ENCODE data around the gene PEMT.

The PEMT gene

DNA sequence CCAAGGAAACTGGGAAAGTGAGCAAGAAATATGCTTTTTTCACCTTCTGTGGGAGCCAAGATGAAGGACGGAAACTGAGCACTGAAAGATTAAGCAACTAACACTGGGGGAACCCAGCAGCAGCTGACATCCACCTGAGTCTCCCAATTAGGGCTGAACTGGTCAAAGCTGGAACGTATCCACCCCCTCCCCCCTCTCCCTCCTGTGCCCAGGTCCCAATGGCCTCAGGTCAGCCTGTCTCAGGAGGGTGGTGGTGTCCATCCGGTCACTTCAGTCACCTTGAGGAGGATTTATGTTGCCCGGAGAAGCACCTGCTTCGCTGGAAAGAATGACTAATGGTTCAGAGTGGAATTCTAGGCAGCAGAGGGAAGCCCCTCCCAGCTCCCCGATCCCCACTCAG lies 10.0 kb downstream of the PEMT start (continued):
- TF ChIP-seq ZNF302 (tag by site-specific recombination; IDR thresholded peaks at IDR 0.05; ENCODE audit: low read depth) (no peak), TCF7L2 (IDR thresholded peaks at IDR 0.05; ENCODE audit: borderline replicate concordance, low read depth, low read length) (no peak), BCL11B (tag by site-specific recombination; IDR thresholded peaks at IDR 0.05; ENCODE audit: low read depth) (no peak), SCRT2 (tag by site-specific recombination; IDR thresholded peaks at IDR 0.05) (no peak), SP2 (tag by site-specific recombination; IDR thresholded peaks at IDR 0.05) (no peak)

DNA sequence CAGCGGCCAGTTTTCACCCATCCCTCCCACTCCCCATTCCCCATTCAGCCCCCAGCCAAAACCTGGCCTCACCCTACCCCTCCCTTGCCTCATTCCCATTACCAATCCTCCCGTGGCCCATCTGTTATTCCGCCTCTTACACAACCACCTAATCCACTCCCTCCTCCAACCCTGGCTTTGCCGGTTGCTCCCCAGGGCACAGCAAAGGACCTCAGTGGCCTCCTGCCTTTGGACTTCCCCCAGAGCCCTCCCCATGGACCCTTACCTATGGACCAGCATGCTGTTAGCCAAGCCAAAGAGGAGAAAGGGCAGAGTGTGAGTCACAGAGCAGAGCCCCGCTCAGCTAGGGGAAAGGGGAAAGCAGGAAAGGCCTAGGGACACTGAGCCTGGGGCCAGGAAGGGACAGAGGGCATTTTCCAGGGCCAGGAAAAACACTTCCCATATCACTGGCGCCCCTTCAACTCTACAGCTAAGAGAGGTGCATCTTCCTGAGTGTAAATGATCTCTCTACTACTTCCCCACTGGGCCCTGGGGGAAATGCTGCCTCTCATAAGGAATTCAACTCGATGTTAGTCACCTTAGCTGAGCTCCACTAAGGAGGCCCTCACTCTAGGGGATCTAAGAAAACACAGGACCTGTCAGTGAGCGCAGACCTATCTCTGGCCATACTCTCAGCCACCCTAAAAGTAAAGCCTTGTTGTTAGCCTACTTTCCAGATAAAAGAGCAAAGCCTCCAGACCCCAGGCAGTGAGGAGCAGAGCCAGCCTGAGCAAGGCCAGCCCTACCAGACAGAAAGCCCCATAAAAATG lies 10.6 kb downstream of the PEMT start:
- Histone ChIP-seq H3K4me1 (ENCODE audit: control insufficient read depth, insufficient read depth, low read length) (0 out of 2 replicates have a peak, but pooled peaks cover 3% of the 10 kb centered on the region), H3K36me3 (ENCODE audit: control insufficient read depth in 2 of 2, insufficient read depth in 1 of 2, low read length in 2 of 2) (peaks cover 0 to 12% of the 10 kb centered on the region in 2 experiments; a peak in 1 of 3 replicates), H3K9me3 (ENCODE audit: control insufficient read depth, insufficient read depth, low read depth, low read length) (no peaks in the 10 kb centered on the region), H3K4me3 (ENCODE audit: low read depth, low read length) (no peak overlapping the region), H3K27ac (ENCODE audit: extremely low read depth, low read depth, low read length) (no peak overlapping the region)
- CTCF ChIA-PET: interaction anchor here (0.7 to 4.4 kb wide), 3 partner anchors 12 to 231 kb away, joined by 3 to 23 read pairs (median 7); no protein-coding TSS in a partner anchor
- TF ChIP-seq BCL11B (tag by site-specific recombination; IDR thresholded peaks at IDR 0.05; ENCODE audit: low read depth) (no peak), KLF17 (tag by site-specific recombination; IDR thresholded peaks at IDR 0.05) (peak; percentile 54; the same call in 1 of the 2 replicates)
- POLR2A ChIA-PET: interaction anchor here (1.1 kb wide), 1 partner anchor 84 kb away, joined by 3 read pairs; the partner anchor contains the start of gene RASD1

DNA sequence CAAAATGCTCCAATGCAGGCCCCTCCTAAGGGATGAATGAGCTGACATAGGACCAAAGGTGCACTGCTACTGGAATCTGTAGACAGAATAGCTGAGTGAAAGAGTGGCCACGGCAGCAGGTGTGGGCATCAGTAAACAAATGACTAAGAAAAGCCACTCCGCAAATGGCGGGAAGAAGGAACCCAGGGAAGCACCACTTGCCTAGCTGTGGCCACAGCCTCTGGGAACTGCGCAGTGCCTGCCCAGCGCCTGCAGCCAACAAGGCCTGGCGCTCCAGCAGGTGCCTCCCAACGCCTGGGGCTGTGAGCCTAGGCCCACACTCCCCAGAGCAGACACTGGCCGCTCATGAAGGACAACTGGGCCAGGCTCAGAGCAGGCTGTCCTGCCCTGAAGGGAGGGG lies 11.8 kb downstream of the PEMT start:
- ChIA-PET CTCF (interaction anchor here (4.4 kb wide), 1 partner anchor 11 kb away, joined by 23 read pairs; no protein-coding TSS in a partner anchor), POLR2A (interaction anchor here (1.1 to 1.2 kb wide), 2 partner anchors 11 to 83 kb away, joined by 3 to 7 read pairs; partner anchors contain the start of genes PEMT and RASD1)
- peaks cover 0 to 23% of the 10 kb centered on the region in 2 experiments; a peak in 1 of 3 replicates for H3K36me3 ChIP-seq (ENCODE audit: control insufficient read depth in 2 of 2, insufficient read depth in 1 of 2, low read length in 2 of 2)
- no peak overlapping the region for H3K4me3 ChIP-seq (ENCODE audit: low read depth, low read length)
- H3K27ac ChIP-seq (ENCODE audit: extremely low read depth, low read depth, low read length): no peak overlapping the region
- no peaks in the 10 kb centered on the region for H3K9me3 ChIP-seq (ENCODE audit: control insufficient read depth, insufficient read depth, low read depth, low read length)
- 0 out of 2 replicates have a peak, but pooled peaks cover 3% of the 10 kb centered on the region for H3K4me1 ChIP-seq (ENCODE audit: control insufficient read depth, insufficient read depth, low read length)
- TF ChIP-seq PRDM1 (tag by site-specific recombination; IDR thresholded peaks at IDR 0.05) (no peak), ZNF132 (tag by site-specific recombination; IDR thresholded peaks at IDR 0.05; ENCODE audit: borderline replicate concordance) (no peak), ZNF610 (tag by site-specific recombination; IDR thresholded peaks at IDR 0.05; ENCODE audit: borderline replicate concordance) (no peak), ZNF140 (tag by site-specific recombination; IDR thresholded peaks at IDR 0.05) (no peak), ZNF629 (tag by site-specific recombination; IDR thresholded peaks at IDR 0.05) (no peak), ZSCAN16 (tag by site-specific recombination; IDR thresholded peaks at IDR 0.05) (no peak), ZNF654 (tag by site-specific recombination; IDR thresholded peaks at IDR 0.05; ENCODE audit: low read depth) (no peak), ZNF785 (tag by site-specific recombination; IDR thresholded peaks at IDR 0.05) (no peak), TSHZ1 (tag by site-specific recombination; IDR thresholded peaks at IDR 0.05; ENCODE audit: borderline replicate concordance) (no peak), ZFP3 (tag by site-specific recombination; IDR thresholded peaks at IDR 0.05; ENCODE audit: low read depth) (no peak), ZNF16 (tag by site-specific recombination; IDR thresholded peaks at IDR 0.05; ENCODE audit: low read depth) (no peak), IKZF3 (tag by site-specific recombination; IDR thresholded peaks at IDR 0.05) (no peak), ZNF433 (tag by site-specific recombination; IDR thresholded peaks at IDR 0.05; ENCODE audit: low read depth) (no peak), FEZF1 (tag by site-specific recombination; IDR thresholded peaks at IDR 0.05) (no peak), ZNF426 (tag by site-specific recombination; IDR thresholded peaks at IDR 0.05) (no peak)
- TF ChIP-seq, protein P1, sequence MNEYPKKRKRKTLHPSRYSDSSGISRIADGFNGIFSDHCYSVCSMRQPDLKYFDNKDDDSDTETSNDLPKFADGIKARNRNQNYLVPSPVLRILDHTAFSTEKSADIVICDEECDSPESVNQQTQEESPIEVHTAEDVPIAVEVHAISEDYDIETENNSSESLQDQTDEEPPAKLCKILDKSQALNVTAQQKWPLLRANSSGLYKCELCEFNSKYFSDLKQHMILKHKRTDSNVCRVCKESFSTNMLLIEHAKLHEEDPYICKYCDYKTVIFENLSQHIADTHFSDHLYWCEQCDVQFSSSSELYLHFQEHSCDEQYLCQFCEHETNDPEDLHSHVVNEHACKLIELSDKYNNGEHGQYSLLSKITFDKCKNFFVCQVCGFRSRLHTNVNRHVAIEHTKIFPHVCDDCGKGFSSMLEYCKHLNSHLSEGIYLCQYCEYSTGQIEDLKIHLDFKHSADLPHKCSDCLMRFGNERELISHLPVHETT (tag by site-specific recombination; IDR thresholded peaks at IDR 0.05): no peak

Measured in HEK293 (cell line).